Cardiac muscle cell (in vitro differentiated cells and primary cell): ENCODE data around the gene PLA2G2E. TPM values are rescaled to one million over a fixed set of nuclear protein-coding genes. Genes with fewer than 3 reads are reported as not detected.

Source experiments
- DNase-seq, 2 donors: peaks; one replicate each; pipeline versions ENCODE4 v3.0.0 to v3.0.0-alpha.2; 2010 to 2017; ENCODE audit warnings: low read depth in 1 of 2, low spot score in 1 of 2
- H3K27ac ChIP-seq: fragments of 200-600 bp; sonication (generic); 2 replicates; pipeline ENCODE4 v1.5.1; 2016
- H3K27me3 ChIP-seq: fragments of 200-600 bp; sonication (generic); 2 replicates; pipeline ENCODE4 v1.6.0; 2016; ENCODE audit warnings: control low read depth
- H3K36me3 ChIP-seq: fragments of 200-600 bp; sonication (generic); 2 replicates; pipeline ENCODE4 v1.5.1; 2016; ENCODE audit warnings: control low read depth
- H3K4me1 ChIP-seq: fragments of 200-600 bp; sonication (generic); 2 replicates; pipeline ENCODE4 v1.8.1; 2017; ENCODE audit warnings: low read depth, mild to moderate bottlenecking, mixed run types
- H3K4me3 ChIP-seq: fragments of 200-600 bp; sonication (generic); 2 replicates; pipeline ENCODE4 v1.5.1; 2016; ENCODE audit warnings: mild to moderate bottlenecking
- H3K9me3 ChIP-seq: fragments of 200-600 bp; sonication (generic); 2 replicates; pipeline ENCODE4 v1.5.1; 2017; ENCODE audit warnings: low read depth, mild to moderate bottlenecking, control low read depth
- CTCF ChIP-seq: IDR thresholded peaks from 2 replicates; pipeline ENCODE4 v1.5.1; 2012; ENCODE audit warnings: low read depth, mild to moderate bottlenecking, low read length
- polyA plus RNA-seq: library from polyadenylated mRNA; unstranded; fragments of >200 nt; fragmentation: Nextera tagmentation; extraction: Ambion mirVana; gene quantifications from 2 replicates; pipeline ENCODE4 v1.2.1, GENCODE V29; 2016
- total RNA-seq: library from RNA; depleted of rRNA; stranded (reverse); fragments of >200 nt; gene quantifications from 2 replicates; pipeline ENCODE4 v1.2.3, GENCODE V29; 2016

Gene PLA2G2E
- total and polyA plus RNA-seq, 2 experiments from 2014 or later = not detected

DNA sequence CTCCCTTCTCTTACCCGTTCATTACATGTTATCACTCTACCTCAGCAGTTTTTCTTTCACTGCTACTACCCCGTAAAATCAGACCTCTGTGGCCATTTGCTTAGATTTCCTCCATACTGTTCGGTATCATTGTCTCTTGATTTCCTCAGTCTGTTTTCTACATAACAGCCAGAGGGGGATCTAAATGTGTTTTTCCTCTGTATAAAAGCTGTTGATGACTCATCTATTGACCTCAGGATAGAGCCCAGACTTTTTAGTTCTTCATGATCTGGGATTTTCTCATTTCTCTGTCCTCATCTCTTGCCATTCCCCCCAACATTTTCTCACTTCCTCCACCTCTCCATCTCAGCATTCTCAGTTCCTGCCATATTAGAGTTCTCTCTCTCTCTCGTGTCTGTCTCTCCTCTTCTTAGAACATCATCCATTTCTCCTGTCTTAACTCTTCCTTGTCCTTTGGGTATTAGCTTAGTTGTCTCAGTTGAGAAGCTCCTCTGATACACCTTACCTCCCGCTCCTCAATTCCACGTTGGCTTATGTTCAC, 30.7 kb downstream of the PLA2G2E start:
- TF ChIP-seq CTCF = no peak
- no peak overlapping the region for H3K4me3 ChIP-seq
- peak in 1 of 2 donors; percentile 13 for DNase-seq

GRCh38 chr1:19892129-19892528, 31.3 kb downstream of the PLA2G2E start:
- no peak for DNase-seq
- H3K27me3 ChIP-seq = no peaks in the 10 kb centered on the region
- no peak overlapping the region for H3K27ac ChIP-seq
- no peaks in the 10 kb centered on the region for H3K9me3 ChIP-seq
- no peak for TF ChIP-seq CTCF
- H3K36me3 ChIP-seq = peaks cover 24% of the 10 kb centered on the region
- no peak overlapping the region for H3K4me3 ChIP-seq
- H3K4me1 ChIP-seq = no peaks in the 10 kb centered on the region

More for the DNA sequence above, 30.7 kb downstream of the PLA2G2E start:
- H3K36me3 ChIP-seq = peaks cover 24% of the 10 kb centered on the region
- H3K9me3 ChIP-seq = no peaks in the 10 kb centered on the region
- H3K27ac ChIP-seq = no peak overlapping the region
- no peaks in the 10 kb centered on the region for H3K4me1 ChIP-seq
- no peaks in the 10 kb centered on the region for H3K27me3 ChIP-seq

DNA sequence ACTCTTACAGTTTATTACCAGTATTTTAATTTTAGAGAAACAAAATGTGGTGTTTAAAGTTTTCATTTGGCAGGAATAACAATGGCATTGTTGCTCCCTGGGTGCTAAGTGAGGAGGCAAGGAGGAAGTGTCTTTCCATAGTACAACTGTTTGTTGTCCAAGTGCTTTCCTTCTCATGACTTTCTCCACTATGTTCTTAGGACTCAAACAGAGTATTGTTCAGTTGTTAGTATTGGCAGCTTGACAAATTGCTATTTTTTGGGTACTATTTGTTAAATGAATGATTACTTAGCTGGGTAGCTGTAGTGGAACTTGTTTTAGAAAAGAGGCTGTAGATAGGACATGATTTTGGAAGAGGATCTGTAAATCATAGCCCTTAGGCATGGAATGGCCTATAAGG, 33.8 kb downstream of the PLA2G2E start:
- no peak overlapping the region for H3K4me3 ChIP-seq
- H3K9me3 ChIP-seq = no peaks in the 10 kb centered on the region
- H3K4me1 ChIP-seq = no peaks in the 10 kb centered on the region
- H3K27ac ChIP-seq = no peak overlapping the region
- no peak for DNase-seq
- no peak for TF ChIP-seq CTCF
- H3K27me3 ChIP-seq = no peaks in the 10 kb centered on the region
- peaks cover 23% of the 10 kb centered on the region for H3K36me3 ChIP-seq

DNA sequence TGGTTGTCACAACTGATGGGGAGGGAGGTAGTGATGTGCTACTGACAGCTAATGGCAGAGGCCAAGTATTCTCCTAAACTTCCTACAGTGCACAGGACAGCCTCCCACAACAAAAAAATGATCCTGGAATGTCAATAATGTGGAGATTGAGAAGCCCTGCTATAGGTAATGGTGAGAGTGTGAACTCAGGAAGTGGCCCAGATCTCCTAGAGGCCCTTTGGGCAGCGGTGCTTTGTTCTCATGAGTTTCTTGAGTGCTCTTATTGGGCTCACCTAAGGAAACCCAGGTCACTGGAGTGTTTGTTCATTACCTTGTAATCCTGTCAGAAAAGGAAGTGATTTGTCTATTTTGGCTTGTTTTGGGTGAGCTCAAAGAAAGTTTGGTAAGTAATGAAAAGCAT, 35.3 kb downstream of the PLA2G2E start:
- no peak for DNase-seq
- H3K36me3 ChIP-seq = peaks cover 12% of the 10 kb centered on the region
- H3K4me1 ChIP-seq = peaks cover 2% of the 10 kb centered on the region
- H3K27me3 ChIP-seq = no peaks in the 10 kb centered on the region
- H3K9me3 ChIP-seq = no peaks in the 10 kb centered on the region
- TF ChIP-seq CTCF = no peak
- H3K4me3 ChIP-seq = no peak overlapping the region
- no peak overlapping the region for H3K27ac ChIP-seq

DNA sequence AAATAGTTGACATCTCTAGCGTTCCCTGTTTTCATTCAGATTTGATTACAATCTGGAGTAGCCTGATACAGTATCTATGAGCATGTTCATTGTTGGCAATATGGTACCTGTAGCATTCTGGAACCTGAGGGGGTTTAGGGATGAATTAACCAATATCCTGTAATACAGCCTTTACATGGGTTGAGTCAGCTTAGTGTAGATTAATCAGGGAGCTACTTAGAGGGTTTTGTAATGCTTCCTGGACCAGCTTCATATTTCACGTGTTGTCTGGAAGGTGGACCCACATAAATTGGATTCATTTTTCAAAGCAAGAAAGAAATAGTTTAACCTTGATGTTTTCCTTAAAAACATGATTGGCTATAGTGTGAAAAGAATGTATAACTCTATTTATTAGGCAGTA, 37.6 kb downstream of the PLA2G2E start:
- Histone ChIP-seq H3K9me3 (no peaks in the 10 kb centered on the region), H3K27ac (no peak overlapping the region), H3K4me1 (peaks cover 5% of the 10 kb centered on the region), H3K4me3 (no peak overlapping the region), H3K36me3 (peaks cover 3% of the 10 kb centered on the region), H3K27me3 (no peaks in the 10 kb centered on the region)
- no peak for DNase-seq
- no peak for TF ChIP-seq CTCF

DNA sequence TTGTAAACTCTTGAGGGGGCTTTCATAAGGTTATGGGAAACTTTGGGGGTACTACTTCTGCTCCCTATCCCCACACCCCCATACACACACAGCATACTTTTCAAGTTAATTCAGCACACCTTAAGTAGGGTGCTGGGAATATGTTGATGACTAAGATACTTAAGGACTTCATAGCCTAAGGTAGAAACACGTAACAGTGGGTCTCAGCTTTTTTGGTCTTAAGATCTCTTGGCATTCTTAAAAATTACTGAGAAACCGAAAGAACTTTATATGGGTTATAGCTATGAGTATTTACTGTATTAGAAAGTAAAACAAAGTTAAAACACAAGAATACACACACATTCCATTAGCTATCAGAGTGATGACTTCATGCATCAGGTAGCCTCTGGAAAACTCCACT, 39.1 kb downstream of the PLA2G2E start:
- Histone ChIP-seq H3K36me3 (no peaks in the 10 kb centered on the region), H3K9me3 (no peaks in the 10 kb centered on the region), H3K27me3 (no peaks in the 10 kb centered on the region), H3K4me3 (no peak overlapping the region), H3K4me1 (peaks cover 5% of the 10 kb centered on the region), H3K27ac (no peak overlapping the region)
- no peak for DNase-seq
- no peak for TF ChIP-seq CTCF
